Fibroblast of the aortic adventitia (primary cell): ENCODE results near the gene NBEAL2. TPM values are rescaled to one million over a fixed set of nuclear protein-coding genes. Genes with fewer than 3 reads are reported as not detected.

ENCODE experiments used
- DNase-seq: peaks from one replicate; pipeline ENCODE4 v3.0.0-alpha.2; 2010; ENCODE audit warnings: low read depth
- H3K4me3 ChIP-seq: 2 replicates; pipeline ENCODE4 v1.5.1; 2011; ENCODE audit warnings: low read depth, mild to moderate bottlenecking, control low read depth, low read length, moderate library complexity
- CTCF ChIP-seq: IDR thresholded peaks from 2 replicates; pipeline ENCODE4 v1.5.1; 2011; ENCODE audit warnings: mild to moderate bottlenecking, low read length, control low read depth, inconsistent platforms; ENCODE audit not compliant: insufficient read depth
- total RNA-seq: library from RNA; depleted of rRNA; stranded (reverse); fragments of >200 nt; gene quantifications from 2 replicates; pipeline ENCODE4 v1.2.3, GENCODE V29; 2012; ENCODE audit warnings: low replicate concordance

The NBEAL2 gene
- total RNA-seq, 1 donor: 4.4 TPM

GRCh38 chr3:46950650-46951241 lies 28.7 kb upstream of the NBEAL2 start:
- TF ChIP-seq CTCF: no peak
- no peak for DNase-seq
- H3K4me3 ChIP-seq: no peak overlapping the region

DNA sequence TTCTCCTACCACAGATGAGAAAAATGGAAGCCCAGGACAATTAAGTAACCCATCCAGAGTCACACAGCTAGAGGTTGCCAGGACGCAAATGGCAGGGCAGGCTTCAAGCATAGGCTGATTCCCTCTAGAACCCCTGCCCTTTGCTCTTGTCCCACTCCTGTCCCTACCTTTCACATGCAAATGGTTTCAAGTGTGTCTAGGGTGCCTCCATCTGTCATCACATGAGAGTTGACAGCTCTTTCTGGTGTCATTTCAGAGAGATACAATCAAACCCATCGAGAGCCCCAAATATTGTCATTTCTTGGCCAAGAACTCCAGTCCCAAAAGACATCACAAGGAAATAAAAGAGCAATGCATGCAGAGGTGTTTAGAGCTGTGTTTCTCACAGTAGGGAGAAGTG lies 26.7 kb upstream of the NBEAL2 start:
- H3K4me3 ChIP-seq: no peak overlapping the region
- no peak for TF ChIP-seq CTCF
- no peak for DNase-seq

GRCh38 chr3:46953234-46954010 lies 26.0 kb upstream of the NBEAL2 start:
- H3K4me3 ChIP-seq: no peak overlapping the region
- TF ChIP-seq CTCF: no peak
- no peak for DNase-seq

- no peak for TF ChIP-seq CTCF
- no peak overlapping the region for H3K4me3 ChIP-seq
- no peak for DNase-seq
Measured at GRCh38 chr3:46954178-46954577, 25.3 kb upstream of the NBEAL2 start.

GRCh38 chr3:46955157-46955556 lies 24.3 kb upstream of the NBEAL2 start:
- no peak for TF ChIP-seq CTCF
- no peak for DNase-seq
- H3K4me3 ChIP-seq: no peak overlapping the region

GRCh38 chr3:46955801-46956259 lies 23.6 kb upstream of the NBEAL2 start:
- TF ChIP-seq CTCF: no peak
- H3K4me3 ChIP-seq: no peak overlapping the region
- no peak for DNase-seq
